Measurements from ENCODE around the gene CPEB3.

CPEB3 gene

DNA sequence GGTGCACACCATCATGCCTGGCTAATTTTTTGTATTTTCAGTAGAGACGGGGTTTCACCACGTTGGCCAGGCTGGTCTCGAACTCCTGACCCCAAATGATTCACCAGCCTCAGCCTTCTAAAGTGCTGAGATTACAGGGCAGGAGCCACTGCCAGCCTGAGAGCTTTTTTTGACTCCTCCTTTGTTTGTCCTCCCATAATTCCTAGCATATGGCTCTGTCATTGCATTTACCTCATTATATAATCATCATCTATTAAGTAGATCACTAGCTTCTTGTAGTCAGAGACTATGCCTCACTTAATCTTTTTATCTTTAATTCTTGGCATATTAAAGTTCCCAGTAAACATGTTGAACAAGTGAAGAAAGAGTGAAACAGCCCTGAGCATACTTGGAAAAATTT, 82.1 kb downstream of the CPEB3 start:
- DNase-seq (ENCODE audit: low read depth) = peak; percentile 59

DNA sequence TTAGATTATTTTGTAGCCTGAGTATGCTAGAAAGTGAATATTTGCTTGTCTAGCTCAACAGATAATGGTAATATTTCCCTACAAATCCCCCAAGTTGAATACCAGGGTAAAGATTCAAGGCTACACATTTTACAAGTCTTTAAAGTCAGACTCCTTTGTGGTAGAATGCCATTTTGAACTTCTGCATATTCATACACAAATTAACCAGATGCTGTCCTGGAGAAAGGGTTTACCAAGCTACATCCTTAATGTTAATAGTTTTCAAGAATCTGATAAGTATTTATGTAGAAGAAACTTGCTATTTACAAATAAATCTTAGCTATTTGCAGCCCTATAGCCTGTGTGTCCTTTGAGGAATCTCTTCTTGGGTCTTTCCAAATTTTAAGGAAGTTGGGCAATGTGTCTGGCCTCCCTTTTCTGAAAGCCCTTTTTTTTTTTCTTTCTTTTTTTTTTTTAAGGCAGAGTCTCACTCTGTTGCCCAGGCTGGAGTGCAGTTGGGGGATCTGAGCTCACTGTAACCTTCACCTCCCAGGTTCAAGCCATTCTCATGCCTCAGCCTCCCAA, 82.6 kb downstream of the CPEB3 start:
- no peak for DNase-seq (ENCODE audit: low read depth)

DNA sequence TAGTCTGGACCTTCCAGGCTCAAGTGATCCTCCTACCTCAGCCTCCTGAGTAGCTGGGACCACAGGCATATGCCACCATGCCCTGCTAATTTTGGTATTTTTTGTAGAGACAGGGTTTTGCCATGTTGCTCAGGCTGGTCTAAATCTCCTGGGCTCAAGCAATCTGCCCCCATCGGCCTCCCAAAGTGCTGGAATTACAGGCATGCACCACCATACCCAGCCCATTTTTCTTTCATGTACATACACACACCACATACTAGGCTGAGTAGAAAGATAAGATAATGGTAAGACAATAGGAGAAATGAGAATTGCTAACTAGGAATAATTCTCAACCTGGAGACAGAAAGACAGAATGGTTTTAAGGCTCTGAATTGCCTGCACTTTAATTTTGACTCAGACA, 83.8 kb downstream of the CPEB3 start:
- no peak for DNase-seq (ENCODE audit: low read depth)

DNA sequence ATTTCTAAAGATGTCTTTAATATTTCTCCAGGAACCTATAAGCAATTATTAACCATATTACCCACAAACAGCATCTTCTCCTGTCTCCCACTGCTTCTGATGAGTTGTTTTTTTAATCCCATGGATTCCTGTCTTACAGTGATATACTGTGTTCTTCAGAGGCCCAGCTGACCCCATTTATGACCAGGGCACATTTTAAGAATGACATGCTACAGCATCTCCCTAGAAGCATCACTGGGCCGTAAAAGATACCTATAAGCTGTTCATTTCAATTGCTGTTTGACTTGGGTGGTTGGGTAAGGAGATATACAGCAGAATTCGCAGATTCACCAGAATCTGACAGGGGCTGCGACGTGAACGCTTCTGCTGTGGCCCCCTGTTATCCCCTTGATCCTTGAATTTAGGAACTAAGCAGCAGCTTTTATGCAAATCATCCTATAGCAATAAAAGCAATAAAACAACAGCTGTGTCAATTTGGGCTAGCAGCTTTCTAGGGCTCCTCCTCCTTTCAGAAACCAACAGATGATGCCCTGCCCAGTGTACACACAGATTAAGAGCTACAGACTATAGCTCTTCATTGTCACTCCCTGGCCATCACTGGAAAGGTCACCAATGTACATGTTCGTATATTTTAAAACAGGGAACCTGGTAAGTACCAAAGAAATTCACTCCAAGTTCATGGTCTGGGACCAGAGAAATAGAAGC, 86.8 kb downstream of the CPEB3 start:
- no peak for DNase-seq (ENCODE audit: low read depth)

DNA sequence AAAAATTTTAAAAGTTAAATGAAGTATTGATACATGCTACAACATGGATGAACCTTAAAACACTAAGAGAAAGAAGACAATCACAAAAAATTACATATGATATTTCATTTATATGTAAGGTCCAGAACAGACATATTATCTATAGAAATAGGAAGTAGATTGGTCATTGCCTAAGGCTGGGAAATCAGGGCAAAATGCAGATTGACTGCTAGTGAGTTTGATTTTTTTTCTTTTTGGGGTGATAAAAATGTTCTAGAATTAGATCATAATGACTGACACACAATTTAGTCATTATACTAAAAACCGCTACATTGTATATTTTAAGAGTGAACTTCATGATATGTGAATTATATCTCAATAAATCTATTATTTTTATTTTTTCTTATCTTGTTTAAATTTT, 88.3 kb downstream of the CPEB3 start:
- no peak for DNase-seq (ENCODE audit: low read depth)

DNA sequence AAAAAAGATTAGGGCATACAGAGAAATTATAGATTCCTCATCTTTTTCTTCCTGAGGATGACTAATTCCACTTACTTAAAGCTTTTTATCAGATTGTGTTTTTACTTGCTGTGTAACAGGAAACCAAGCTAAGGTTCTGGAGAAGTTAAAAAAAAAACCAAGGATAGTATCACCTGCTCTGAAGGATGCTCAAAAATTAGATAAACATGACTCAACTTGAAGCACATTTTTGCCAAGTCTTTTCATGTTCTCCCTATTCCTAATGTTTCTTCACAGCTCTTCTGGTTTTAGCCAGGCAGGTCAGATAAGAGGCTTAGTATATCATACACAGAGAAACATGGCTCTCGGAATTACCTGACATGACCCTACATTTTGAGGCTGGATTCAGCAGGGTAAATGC, 90.3 kb downstream of the CPEB3 start:
- DNase-seq (ENCODE audit: low read depth) = peak; percentile 59

DNA sequence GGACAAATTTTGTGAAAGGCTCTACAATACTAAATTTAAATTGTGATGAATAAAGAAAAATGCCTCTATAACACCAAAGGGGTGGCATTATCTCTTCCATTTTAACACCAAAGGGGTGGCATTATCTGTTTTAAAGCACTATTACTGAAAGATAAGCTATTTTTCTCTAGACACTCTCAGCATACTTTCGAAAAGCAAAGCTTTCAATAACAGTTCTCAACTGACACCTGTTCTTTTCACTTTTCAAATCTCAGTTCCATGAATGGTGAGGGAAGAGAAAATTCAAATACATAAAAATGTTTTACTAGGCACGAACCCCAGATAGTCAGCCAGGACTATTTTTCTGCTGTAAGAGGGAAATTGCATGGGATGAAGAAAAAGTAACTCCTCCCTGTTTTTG, 103.8 kb downstream of the CPEB3 start:
- DNase-seq (ENCODE audit: low read depth) = no peak

DNA sequence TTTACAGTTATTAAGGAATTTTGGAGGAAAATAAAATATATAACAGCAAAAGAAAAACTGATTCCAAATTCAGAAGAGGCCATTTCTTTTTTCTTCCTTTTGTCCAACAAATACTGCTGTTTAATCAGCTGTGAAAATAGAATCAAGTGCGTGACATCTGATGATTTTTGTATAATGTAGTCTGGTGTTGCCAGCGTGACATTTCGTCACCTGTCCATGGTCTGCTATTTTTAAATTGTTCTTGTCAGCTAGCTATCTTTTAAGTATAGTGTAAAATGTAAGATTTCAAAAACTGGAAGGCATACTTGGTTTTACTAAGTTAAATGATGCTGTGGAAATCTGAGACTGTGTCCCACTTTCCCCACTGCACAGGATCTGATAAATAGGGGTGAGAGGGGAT, 105.9 kb downstream of the CPEB3 start:
- no peak for DNase-seq (ENCODE audit: low read depth)

DNA sequence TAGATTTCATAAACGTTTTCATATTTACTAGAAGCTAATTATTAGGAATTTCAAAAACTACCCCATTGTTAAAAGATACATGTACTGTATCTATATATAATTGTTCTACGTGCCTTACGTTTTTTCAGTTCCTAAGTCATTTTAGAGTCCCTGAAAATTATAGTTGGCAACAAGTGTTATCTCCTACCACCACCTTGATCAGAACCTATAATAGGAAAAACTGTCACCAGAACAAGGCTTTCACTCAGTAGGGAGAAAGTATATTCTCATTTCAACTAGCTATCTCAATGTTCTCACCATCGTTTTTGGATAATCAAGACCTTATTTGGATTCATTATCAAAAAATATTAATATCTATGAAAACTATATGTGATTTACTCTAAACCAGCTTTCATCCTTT, 107.7 kb downstream of the CPEB3 start:
- no peak for DNase-seq (ENCODE audit: low read depth)

DNA sequence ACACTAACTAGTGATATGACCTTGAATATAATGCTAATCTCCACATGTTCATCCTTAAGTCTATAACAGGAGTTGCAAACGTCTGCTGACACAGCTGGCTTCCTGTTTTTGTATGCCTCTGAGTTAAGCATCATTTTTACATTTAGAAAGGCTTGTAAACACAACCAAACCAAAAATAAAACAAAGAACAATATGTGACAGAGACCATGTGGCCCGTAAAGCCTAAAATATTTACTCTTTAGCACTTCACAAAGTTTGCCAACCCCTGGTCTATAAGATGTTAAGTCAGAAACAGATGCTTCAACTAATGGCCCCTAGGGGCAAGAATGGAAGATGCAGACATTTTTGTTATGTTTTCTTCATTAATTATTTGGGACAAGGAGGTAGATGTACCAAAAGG, 109.3 kb downstream of the CPEB3 start:
- no peak for DNase-seq (ENCODE audit: low read depth)

DNA sequence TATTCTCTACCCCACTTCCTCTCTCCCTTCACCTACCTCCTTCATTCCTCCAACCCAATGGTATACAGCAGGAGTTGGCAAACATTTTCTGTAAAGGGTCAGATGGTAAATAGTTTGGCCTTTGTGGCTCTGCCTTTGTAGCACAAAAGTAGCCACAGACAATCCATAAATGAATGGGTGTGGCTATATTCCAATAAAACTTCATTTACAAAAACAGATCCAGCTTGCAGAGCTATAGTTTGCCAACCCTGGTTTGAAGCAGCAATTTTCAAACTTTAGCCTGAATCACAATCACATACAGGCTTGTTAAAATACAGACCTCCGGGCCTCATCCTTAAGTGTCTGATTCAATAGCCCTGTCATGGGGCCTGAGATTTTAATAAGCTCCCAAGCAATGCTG, 110.5 kb downstream of the CPEB3 start:
- DNase-seq (ENCODE audit: low read depth) = no peak

DNA sequence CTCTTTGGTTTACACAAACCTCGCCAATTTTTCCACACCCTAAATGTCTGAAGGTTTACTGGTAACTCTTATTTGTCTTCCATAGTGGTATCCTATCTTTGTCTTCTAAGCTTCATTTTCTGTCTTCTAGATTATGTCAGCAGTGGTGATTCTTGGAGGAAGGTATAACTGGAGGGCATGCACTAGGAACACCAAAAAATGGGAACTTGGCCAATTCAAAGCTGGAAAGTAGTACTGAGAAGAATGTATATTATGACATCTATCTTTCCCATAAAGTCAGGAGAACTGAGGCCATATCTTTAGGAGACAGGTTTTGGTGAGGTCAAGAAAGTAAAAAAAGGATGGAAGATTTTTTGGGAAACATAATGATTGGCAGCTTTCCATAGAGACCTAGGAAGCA, 113.3 kb downstream of the CPEB3 start:
- DNase-seq (ENCODE audit: low read depth) = no peak

DNA sequence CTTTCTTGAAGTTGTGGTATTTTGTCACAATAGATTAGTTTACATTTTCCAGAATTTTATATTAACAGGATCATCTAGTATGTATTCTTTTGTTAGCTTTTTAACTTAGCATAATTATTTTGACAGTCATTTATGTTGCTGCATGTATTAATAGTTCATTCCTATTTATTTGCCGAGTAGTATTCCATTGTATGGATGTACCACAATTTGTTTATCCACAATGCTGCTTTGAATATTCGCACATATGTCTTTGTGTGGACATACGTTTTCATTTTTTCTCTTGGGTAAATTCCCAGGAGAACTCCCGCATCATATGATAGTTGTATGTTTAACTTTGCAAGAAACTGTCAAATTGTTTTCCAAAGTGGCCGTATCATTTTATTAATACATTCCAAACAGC, 115.7 kb downstream of the CPEB3 start:
- DNase-seq (ENCODE audit: low read depth) = no peak

DNA sequence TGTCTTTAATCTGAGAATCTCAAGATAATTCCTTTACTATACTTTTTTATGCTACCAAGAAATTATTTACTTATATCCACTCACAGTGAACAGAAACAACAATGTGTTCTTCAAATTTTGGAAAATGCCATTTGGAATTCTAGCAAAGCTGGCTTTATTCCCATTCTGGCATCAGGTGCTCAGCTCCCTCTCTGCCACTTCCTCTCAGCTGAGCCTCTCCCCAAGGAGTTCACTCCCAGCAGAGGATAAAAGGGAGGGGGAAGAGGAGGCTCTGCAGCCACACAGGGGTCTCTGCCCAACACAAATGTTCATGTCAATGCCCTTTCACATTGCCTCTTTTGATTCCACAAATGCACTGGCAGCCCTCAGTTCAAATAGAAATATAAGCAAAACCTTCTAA, 116.9 kb downstream of the CPEB3 start:
- DNase-seq (ENCODE audit: low read depth) = no peak

DNA sequence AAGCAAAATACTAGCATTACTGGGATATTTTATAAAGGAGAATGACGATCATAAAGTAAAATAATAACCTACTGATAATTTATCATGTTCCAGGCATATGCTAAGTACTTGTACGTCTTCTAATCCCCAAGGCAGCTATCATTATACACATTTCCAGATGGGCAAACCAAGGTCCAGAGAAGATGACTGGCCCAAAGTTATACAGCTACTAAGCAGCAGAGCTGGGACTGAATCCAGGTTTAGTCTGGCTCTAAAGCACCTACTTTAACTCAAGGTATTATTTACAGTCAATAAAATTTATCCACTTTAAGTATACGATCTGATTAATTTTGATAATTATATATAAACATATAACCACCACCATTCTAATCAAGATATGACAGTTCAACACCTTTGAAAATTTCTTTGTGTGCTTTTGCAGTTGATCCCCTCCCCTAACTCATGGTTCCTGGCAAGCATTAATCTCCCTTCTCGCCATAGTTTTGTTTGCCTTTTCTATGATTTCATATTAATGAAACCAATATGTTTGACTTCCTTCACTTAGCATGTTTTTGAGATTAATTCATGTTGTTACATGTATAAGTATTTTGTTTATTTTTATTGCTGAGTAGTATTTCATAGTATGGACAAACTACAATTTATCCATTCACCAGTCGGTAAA, 126.7 kb downstream of the CPEB3 start:
- no peak for DNase-seq (ENCODE audit: low read depth)

DNA sequence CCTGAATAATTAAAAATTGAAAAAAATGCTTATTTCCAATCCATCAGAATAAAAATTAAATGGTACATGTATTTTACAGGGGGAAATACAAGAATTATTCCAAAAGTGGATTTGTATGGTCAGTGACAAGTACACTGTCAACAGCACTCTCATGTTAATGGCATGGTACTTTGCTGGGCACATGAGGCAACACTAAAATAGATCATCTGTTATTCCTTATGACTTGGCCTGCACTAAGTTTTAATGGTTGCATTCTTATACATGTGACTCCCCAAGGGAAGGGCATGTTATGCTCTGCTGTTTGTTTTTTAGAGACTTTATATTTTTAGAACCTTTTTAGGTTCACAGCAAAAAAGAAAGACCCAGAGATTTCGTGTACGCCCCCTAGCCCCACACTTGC, 128.3 kb downstream of the CPEB3 start:
- DNase-seq (ENCODE audit: low read depth) = no peak

DNA sequence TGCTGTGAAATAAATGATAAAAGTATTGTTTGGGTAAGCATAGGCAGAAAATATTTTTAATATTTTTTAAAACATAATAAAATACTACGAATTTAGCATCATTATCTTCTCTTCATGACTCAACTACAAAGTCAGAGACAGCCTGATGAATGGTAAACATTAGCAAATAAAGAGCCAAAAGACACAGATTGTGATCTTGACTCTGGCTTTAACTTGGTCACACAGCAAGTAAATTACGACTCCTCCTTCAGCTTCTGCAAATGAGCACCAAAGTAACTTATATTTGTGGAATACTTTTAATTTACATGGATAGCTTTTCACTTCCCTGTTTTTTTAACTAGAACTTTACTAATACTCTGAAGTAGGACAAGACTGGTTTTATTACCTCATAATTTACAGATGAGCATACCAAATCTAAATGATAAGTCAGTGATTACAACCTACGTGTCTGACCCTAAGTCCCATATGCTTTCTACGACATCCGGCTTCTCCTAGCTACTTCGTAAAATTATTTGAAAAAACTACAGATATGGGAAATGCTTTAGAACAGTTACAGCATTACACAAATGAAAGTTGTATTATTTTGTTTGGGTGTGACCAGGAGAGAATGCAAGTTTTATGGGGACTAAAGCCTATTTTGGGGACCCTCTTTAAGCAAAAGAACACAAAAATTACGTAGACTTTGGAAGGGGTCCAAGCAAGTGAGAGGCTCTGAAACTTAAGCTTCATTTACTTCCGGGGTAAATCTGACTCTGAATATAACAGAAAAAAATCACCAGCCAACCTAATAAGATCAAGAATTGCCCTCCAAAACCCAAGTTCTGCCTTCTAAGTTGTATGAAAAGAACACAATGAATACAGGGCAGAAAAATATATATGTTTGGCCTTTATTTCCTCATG, 133.8 kb downstream of the CPEB3 start:
- peak; percentile 19 for DNase-seq (ENCODE audit: low read depth)

DNA sequence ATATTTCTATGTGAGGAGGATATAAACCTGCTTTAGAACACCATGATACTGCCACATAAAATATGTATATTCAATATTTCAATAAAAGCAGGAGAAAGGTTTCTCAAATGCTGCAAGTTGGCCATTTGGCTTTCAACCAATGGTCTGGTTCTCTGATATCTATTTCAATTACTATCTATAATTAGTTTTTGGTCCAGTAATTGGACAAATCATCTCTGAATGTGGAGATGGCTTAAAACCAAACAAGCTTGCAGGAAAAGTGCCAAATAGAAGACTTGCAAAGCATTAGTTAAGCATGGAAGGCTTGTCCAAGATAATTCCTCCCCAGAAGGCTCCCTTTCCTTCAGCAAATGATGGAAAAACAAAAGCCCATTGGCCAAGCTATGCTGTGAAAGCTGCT, 140.1 kb downstream of the CPEB3 start:
- DNase-seq (ENCODE audit: low read depth) = no peak

DNA sequence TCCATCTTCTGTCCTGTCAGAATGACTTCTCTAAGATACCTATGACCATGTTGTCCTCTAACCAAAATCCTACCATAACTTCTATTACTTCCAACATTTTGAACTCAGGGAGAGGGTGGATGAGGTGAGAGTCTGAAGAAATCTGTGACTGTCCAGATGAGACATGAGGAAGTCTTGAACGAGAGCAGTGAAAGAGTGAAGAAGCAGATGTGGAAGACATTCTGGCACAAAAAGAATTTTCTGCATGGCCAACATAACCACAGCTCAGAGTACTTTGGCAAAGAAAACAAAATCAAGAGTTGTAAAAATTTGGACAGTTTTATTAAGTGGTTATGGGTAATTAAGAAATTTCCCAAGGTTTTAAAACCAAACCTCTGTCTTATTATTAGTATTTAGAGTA, 141.6 kb downstream of the CPEB3 start:
- DNase-seq (ENCODE audit: low read depth) = no peak

DNA sequence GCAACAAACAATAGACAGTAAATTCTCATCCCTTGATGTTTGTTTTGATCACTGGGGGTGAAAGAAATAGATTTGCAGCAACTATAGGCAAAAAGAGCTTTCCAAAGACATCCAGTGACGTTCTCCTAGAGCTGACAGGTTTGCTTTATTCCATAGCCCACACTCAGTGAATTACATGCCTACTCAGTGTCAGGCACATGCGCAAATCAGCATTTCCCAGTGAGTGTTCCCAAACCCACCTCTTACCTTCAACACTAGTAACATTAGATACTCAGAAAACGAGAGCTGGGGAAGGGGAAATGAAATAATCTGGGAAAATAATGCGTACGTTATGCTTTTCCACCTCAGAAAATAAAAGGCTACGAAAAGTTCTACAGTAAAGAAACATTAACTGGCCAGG, 144.1 kb downstream of the CPEB3 start:
- no peak for DNase-seq (ENCODE audit: low read depth)

DNA sequence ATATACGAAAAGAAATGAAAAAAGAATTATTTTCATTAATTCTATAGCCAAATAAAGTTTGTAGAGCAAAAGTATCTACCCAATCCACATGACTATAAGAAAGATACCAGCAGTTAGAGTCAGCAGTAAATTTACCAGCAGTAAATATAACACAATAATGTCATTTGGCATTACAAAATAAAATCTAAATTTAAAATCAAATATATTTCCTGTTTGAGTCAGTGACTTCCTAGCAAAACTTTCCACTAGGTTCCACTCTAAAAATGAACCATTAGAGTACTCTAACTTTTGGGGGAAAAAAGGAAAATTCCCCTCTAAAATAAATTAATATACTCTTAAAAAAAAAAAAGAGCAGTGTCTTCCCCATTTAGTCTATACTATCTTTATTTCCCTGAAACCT, 144.8 kb downstream of the CPEB3 start:
- DNase-seq (ENCODE audit: low read depth) = no peak

DNA sequence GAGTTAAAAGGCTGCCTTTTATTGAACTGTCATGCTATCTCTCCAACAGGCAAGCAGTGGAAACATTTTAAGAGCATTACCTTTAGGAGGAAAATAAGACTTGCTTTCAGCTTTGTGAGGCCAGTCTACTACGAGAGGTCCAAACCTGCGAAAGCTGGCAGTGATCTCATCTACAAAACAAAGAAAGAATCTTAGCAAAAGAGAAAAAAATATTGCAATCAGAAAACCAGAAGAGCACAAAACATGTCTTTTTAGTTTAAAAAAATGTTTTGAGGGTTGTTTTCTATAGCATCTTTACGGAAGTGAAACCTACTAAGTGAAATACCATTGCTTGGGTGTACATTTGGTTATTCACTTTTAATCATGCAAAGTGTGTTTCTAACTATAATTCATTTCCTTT, 147.9 kb downstream of the CPEB3 start:
- no peak for DNase-seq (ENCODE audit: low read depth)

DNA sequence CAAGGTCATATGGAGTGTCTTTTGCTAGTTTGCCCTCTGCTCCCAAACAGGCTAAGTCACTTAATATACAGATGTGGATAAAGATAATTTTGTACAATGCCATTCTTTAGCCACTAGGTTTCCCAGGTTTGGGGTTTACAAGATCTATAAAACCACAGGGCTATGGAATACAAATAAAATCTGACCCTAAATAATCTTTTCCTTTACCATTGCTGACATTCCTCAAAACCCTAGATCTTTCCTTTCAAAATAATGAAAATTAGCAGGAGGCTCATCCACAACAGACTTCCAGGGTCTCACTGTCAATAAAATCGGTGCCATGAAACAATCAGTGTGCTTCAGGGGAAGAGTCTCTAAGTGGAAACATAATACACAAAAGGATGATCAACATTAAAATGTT, 148.4 kb downstream of the CPEB3 start:
- DNase-seq (ENCODE audit: low read depth) = no peak
